GM23248 (cell line): ENCODE measurements around the gene NOC4L. TPM values are rescaled to one million over a fixed set of nuclear protein-coding genes. Genes with fewer than 3 reads are reported as not detected.

Source experiments
- DNase-seq: peaks from one replicate; pipeline ENCODE4 v3.0.0-alpha.2; 2015
- H2AFZ ChIP-seq: fragments of 200-600 bp; sonication (generic); 2 replicates; pipeline ENCODE4 v1.6.1; 2016; ENCODE audit warnings: antibody characterized with exemption
- H3F3A ChIP-seq: fragments of 200-600 bp; sonication (generic); 2 replicates; pipeline ENCODE4 v1.6.1; 2016; ENCODE audit warnings: mild to moderate bottlenecking, antibody characterized with exemption, mixed run types; ENCODE audit not compliant: insufficient read depth
- H3K27ac ChIP-seq: fragments of 200-600 bp; sonication (generic); 2 replicates; pipeline ENCODE4 v1.5.1; 2016; ENCODE audit warnings: mild to moderate bottlenecking
- H3K27me3 ChIP-seq: fragments of 200-600 bp; sonication (generic); replicated peaks from 2 replicates; pipeline ENCODE4 v1.6.1; 2016; ENCODE audit warnings: mild to moderate bottlenecking; ENCODE audit not compliant: insufficient read depth
- H3K36me3 ChIP-seq: fragments of 200-600 bp; sonication (generic); 2 replicates; pipeline ENCODE4 v1.6.1; 2016; ENCODE audit warnings: low read depth, mild to moderate bottlenecking
- H3K4me1 ChIP-seq: fragments of 200-600 bp; sonication (generic); 2 replicates; pipeline ENCODE4 v1.6.1; 2016; ENCODE audit warnings: mild to moderate bottlenecking; ENCODE audit not compliant: insufficient read depth
- H3K4me2 ChIP-seq: fragments of 200-600 bp; sonication (generic); one replicate; pipeline ENCODE4 v1.6.1; 2016; ENCODE audit warnings: mild to moderate bottlenecking; ENCODE audit not compliant: unreplicated experiment
- H3K4me3 ChIP-seq: fragments of 200-600 bp; sonication (generic); 2 replicates; pipeline ENCODE4 v1.5.1; 2016; ENCODE audit warnings: mild to moderate bottlenecking
- H3K79me2 ChIP-seq: fragments of 200-600 bp; sonication (generic); 2 replicates; pipeline ENCODE4 v1.6.1; 2016; ENCODE audit warnings: mild to moderate bottlenecking; ENCODE audit not compliant: insufficient read depth
- H3K9ac ChIP-seq: fragments of 200-600 bp; sonication (generic); 2 replicates; pipeline ENCODE4 v1.6.1; 2016; ENCODE audit warnings: mild to moderate bottlenecking
- H3K9me2 ChIP-seq: fragments of 200-600 bp; sonication (generic); 2 replicates; pipeline ENCODE4 v1.6.1; 2016; ENCODE audit warnings: mixed run types, mild to moderate bottlenecking, moderate library complexity; ENCODE audit not compliant: insufficient read depth
- H3K9me3 ChIP-seq: fragments of 200-600 bp; sonication (generic); one replicate; pipeline ENCODE4 v1.6.1; 2017; ENCODE audit warnings: low read depth
- H4K20me1 ChIP-seq: fragments of 200-600 bp; sonication (generic); 2 replicates; pipeline ENCODE4 v1.6.0; 2016; ENCODE audit not compliant: insufficient read depth
- EZH2 ChIP-seq: fragments of 200-600 bp; sonication (generic); IDR thresholded peaks from 2 replicates; pipeline ENCODE4 v1.6.1; 2018; ENCODE audit warnings: antibody characterized with exemption, mild to moderate bottlenecking; ENCODE audit not compliant: insufficient read depth, poor library complexity, severe bottlenecking
- EZH2phosphoT487 ChIP-seq: fragments of 200-600 bp; sonication (generic); IDR thresholded peaks from 2 replicates; pipeline ENCODE4 v1.6.1; 2018; ENCODE audit warnings: antibody characterized with exemption, moderate library complexity, mild to moderate bottlenecking, low read depth; ENCODE audit not compliant: insufficient read depth
- WGBS, 2 experiments: methylation state at CpG; one replicate each; pipeline ENCODE4 v1.1.6; 2015 to 2017; ENCODE audit warnings: low lambda C conversion rate in 2 of 2, low coverage in 1 of 2; ENCODE audit errors: missing lambda C conversion rate in 2 of 2; 5-methylcytosine and 5-hydroxymethylcytosine counted together
- in situ Hi-C: fragments of 300-500 bp; cut with MboI; formaldehyde crosslinking; loops from 2 replicates; pipeline ENCODE4 v1.15.0; 2020
- polyA plus RNA-seq: library from polyadenylated mRNA; unstranded; fragments of >200 nt; fragmentation: Nextera tagmentation; extraction: Ambion mirVana; gene quantifications from 2 replicates; pipeline ENCODE4 v1.2.1, GENCODE V29; 2016
- small RNA-seq: library from RNA; depleted of rRNA; stranded (forward); fragments of <200 nt; gene quantifications from one replicate; pipeline ENCODE3, GENCODE V24; 2014; ENCODE audit warnings: low read depth, low replicate concordance
- total RNA-seq: library from RNA; depleted of rRNA; stranded (reverse); fragments of >200 nt; shearing (Covaris generic); gene quantifications from 2 replicates; pipeline ENCODE4 v1.2.3, GENCODE V29; 2014; rRNA removed

Gene NOC4L
- total and polyA plus RNA-seq, 2 experiments from 2014 or later: 10.2 to 22.7 TPM

DNA sequence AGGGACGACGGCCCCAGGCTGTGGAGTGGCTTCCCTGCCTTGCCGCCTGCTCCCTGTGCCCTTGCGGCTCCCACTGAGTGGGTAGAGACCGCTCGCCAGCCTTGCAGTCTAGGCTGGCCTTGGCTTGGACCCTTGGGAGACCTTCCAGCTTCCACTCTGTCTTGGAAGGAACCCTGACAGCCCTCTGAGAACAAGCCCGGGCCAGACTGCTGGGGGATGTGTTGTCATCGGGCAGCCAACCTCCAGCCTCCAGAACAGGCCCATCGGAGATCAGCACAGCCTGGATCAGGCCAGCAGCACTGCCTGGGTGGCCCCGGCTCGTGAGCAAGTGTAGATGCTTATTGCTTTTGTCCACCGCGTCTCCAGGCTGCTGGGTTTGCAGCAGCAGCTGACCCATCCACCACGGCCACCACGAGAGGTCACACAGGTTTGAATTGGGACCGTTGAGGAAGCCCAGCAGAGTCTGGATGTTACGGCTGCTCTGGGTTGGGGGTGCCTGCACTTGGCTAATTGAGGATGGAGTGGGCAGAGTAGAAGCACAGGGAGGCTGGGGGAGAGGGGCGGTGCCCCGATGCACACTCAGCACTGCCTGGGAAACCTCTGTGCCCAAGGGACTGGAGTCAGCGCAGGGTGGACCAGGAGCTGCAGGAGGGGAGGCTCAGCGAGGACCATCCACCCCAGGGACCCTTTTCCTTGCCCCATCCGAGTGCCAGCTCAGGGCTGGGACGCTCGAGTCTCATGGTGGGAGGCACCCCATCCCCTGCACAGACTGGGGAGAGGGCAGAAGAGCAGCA is 55.5 kb downstream of the NOC4L start:
- no peaks in the 10 kb centered on the region for H3K9me3 ChIP-seq
- H3K4me2 ChIP-seq: no peak overlapping the region
- in situ Hi-C loops: no loop called here
- DNase-seq: no peak
- H3K79me2 ChIP-seq: no peaks in the 10 kb centered on the region
- 74 to 76% methylated on average over 20 to 24 of the region's 24 CpGs for WGBS, 2 experiments
- no peaks in the 10 kb centered on the region for H4K20me1 ChIP-seq
- H3K4me3 ChIP-seq: no peak overlapping the region
- no peaks in the 10 kb centered on the region for H3F3A ChIP-seq
- H3K27me3 ChIP-seq: peaks cover 4% of the 10 kb centered on the region
- peaks cover 7% of the 10 kb centered on the region for H3K4me1 ChIP-seq
- no peak overlapping the region for H2AFZ ChIP-seq
- H3K27ac ChIP-seq: no peak overlapping the region
- TF ChIP-seq EZH2 (no peak), EZH2phosphoT487 (no peak)
- H3K9me2 ChIP-seq: no peaks in the 10 kb centered on the region
- no peaks in the 10 kb centered on the region for H3K36me3 ChIP-seq
- H3K9ac ChIP-seq: no peak overlapping the region

DNA sequence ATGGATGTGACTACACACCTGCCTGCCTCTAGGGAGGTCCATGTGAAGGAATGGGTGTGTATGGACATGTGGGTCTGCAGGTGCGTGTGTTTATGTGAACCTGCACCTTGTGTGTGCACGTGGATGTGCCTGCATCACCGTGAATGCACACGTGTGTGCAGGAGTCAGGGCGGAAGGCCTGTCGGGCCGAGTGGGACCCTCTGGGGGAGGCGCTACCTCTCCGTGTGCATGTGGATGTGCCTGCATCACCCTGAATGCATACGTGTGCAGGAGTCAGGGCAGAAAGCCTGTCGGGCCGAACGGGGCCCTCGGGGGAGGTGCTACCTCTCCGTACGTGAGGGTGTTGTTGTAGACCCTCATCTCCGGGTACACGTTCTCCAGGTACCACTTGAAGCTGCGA is 56.5 kb downstream of the NOC4L start:
- Histone ChIP-seq H4K20me1 (no peaks in the 10 kb centered on the region), H3K4me1 (peaks cover 12% of the 10 kb centered on the region), H2AFZ (no peak overlapping the region), H3K79me2 (no peaks in the 10 kb centered on the region), H3K4me2 (no peak overlapping the region), H3K9ac (no peak overlapping the region), H3K27me3 (peaks cover 15% of the 10 kb centered on the region), H3K27ac (no peak overlapping the region), H3K9me2 (no peaks in the 10 kb centered on the region), H3K36me3 (no peaks in the 10 kb centered on the region), H3K9me3 (no peaks in the 10 kb centered on the region), H3K4me3 (no peak overlapping the region), H3F3A (no peaks in the 10 kb centered on the region)
- WGBS, 2 experiments: 72 to 77% methylated on average over 19 of the region's 19 CpGs
- TF ChIP-seq EZH2 (no peak), EZH2phosphoT487 (no peak)
- in situ Hi-C loops: no loop called here
- no peak for DNase-seq

DNA sequence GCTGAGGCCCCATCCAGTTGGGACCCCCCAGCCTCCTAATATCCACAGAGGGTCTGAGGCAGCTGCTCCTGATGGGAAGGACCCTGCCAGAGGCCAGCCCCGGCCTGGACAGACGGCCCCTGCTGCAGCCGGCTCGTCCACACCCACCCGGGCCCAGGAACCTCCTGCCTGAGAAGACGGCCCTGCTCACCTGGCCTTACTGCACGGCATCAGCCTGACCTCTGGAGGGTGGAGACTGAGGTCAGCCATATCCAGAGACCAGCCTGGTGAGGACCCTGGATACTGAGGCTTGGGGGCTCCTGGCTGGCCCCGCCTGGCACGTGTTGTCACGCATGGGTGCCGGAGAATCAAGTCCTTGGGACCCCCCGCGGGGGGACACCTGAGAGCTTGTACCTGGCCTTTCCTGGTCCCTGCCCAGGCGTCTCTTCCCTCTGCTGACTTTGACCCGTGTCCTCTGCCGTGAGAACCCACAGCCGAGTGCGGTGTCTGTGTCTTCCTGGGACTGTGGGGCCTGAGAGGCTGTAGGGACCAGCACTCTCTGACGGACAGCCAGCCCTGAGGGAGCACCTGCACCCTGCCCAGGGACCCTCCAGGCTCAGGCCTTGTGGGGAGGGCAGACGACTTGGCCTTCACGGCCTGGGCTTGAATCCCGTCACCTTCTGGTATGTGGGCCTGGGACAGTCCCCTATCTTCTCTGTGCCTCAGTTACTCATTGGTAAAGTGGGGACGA is 57.3 kb downstream of the NOC4L start:
- no peaks in the 10 kb centered on the region for H3K9me3 ChIP-seq
- TF ChIP-seq EZH2phosphoT487 (no peak), EZH2 (no peak)
- H2AFZ ChIP-seq: no peak overlapping the region
- no peaks in the 10 kb centered on the region for H3K79me2 ChIP-seq
- no peaks in the 10 kb centered on the region for H4K20me1 ChIP-seq
- no peaks in the 10 kb centered on the region for H3F3A ChIP-seq
- 82% methylated on average over 22 to 23 of the region's 23 CpGs for WGBS, 2 experiments
- H3K4me3 ChIP-seq: no peak overlapping the region
- H3K4me2 ChIP-seq: no peak overlapping the region
- no peak for DNase-seq
- in situ Hi-C loops: no loop called here
- no peaks in the 10 kb centered on the region for H3K9me2 ChIP-seq
- peaks cover 22% of the 10 kb centered on the region for H3K27me3 ChIP-seq
- H3K9ac ChIP-seq: no peak overlapping the region
- no peak overlapping the region for H3K27ac ChIP-seq
- peaks cover 12% of the 10 kb centered on the region for H3K4me1 ChIP-seq
- H3K36me3 ChIP-seq: no peaks in the 10 kb centered on the region

Small RNA genes lying within 50 kb of the gene (small RNA-seq; reads per million reads assigned to genes)
- gene AC138466.3: not detected

Other genes starting within 250 kb of the NOC4L start
- 6.9 and 7.1 TPM in 2 replicates for gene ULK1, start 249.8 kb upstream of the NOC4L start, total RNA-seq
- gene ULK1, start 249.8 kb upstream of the NOC4L start, polyA plus RNA-seq: 4.0 TPM in 2 replicates
- gene PUS1, start 215.2 kb upstream of the NOC4L start, total RNA-seq: 13.9 and 18.9 TPM in 2 replicates
- gene PUS1, start 215.2 kb upstream of the NOC4L start, polyA plus RNA-seq: 13.0 and 14.0 TPM in 2 replicates
- 8.6 and 9.6 TPM in 2 replicates for gene EP400, start 194.5 kb upstream of the NOC4L start, total RNA-seq
- 9.3 and 9.4 TPM in 2 replicates for gene EP400, start 194.5 kb upstream of the NOC4L start, polyA plus RNA-seq
- 7.5 and 8.2 TPM in 2 replicates for gene DDX51, start 138 bp upstream of the NOC4L start, total RNA-seq
- 3.0 and 3.7 TPM in 2 replicates for gene DDX51, start 138 bp upstream of the NOC4L start, polyA plus RNA-seq
- gene GALNT9, start 185.1 kb downstream of the NOC4L start, total RNA-seq: 1.4 and 1.5 TPM in 2 replicates
- gene GALNT9, start 185.1 kb downstream of the NOC4L start, polyA plus RNA-seq: 0.33 TPM in 2 replicates